Ovary (tissue), 3 donors: ENCODE results near the gene TEDDM1.

Experiments used
- EP300 ChIP-seq: sonication (generic); formaldehyde crosslinking; IDR thresholded peaks from one replicate; pipeline ENCODE4 v1.6.1; 2017; ENCODE audit warnings: antibody characterized with exemption
- POLR2A ChIP-seq: fragments of 450-650 bp; IDR thresholded peaks from one replicate; pipeline ENCODE4 v1.6.1; 2017; ENCODE audit warnings: antibody characterized with exemption, mild to moderate bottlenecking, moderate library complexity
- TF ChIP-seq, protein P1 (sequence below), 3 donors: fragments of 450-650 bp in 2 of 3; fragments of 200-600 bp in 1 of 3; IDR thresholded peaks; one replicate each; pipeline versions ENCODE4 v1.5.1 to v1.8.0; 2016 to 2022; ENCODE audit warnings: antibody characterized with exemption in 3 of 3, mild to moderate bottlenecking in 1 of 3
- donor health status: DM: no; HTN: no; CAD: no.

- TF ChIP-seq, protein P1, sequence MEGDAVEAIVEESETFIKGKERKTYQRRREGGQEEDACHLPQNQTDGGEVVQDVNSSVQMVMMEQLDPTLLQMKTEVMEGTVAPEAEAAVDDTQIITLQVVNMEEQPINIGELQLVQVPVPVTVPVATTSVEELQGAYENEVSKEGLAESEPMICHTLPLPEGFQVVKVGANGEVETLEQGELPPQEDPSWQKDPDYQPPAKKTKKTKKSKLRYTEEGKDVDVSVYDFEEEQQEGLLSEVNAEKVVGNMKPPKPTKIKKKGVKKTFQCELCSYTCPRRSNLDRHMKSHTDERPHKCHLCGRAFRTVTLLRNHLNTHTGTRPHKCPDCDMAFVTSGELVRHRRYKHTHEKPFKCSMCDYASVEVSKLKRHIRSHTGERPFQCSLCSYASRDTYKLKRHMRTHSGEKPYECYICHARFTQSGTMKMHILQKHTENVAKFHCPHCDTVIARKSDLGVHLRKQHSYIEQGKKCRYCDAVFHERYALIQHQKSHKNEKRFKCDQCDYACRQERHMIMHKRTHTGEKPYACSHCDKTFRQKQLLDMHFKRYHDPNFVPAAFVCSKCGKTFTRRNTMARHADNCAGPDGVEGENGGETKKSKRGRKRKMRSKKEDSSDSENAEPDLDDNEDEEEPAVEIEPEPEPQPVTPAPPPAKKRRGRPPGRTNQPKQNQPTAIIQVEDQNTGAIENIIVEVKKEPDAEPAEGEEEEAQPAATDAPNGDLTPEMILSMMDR (IDR thresholded peaks at IDR 0.05) = no peak
- no peak for TF ChIP-seq POLR2A
- TF ChIP-seq EP300 = no peak
These were observed 42.6 kb downstream of the TEDDM1 start for GRCh38 chr1:182357913-182358312.
